AG10803 (cell line): Measurements from ENCODE around the gene ZSCAN18.

Experiments used
- DNase-seq: peaks from one replicate; pipeline ENCODE4 v3.0.0; 2010; ENCODE audit warnings: low read depth
- H3K4me3 ChIP-seq: 2 replicates; pipeline ENCODE4 v1.5.1; 2011; ENCODE audit warnings: mild to moderate bottlenecking, low read length, control low read depth
- CTCF ChIP-seq: conservative IDR thresholded peaks from 2 replicates; pipeline ENCODE4 v1.5.1; 2011; ENCODE audit warnings: mild to moderate bottlenecking, low read length, control low read depth, inconsistent platforms

Gene ZSCAN18

GRCh38 chr19:58060231-58060630 lies 37.8 kb downstream of the ZSCAN18 start:
- TF ChIP-seq CTCF = no peak
- no peak for DNase-seq
- no peak overlapping the region for H3K4me3 ChIP-seq

- TF ChIP-seq CTCF = no peak
- DNase-seq = no peak
- H3K4me3 ChIP-seq = peak overlapping the region; percentile 59
Measured at GRCh38 chr19:58059671-58060078, 38.4 kb downstream of the ZSCAN18 start.

- H3K4me3 ChIP-seq = peak within 1 kb of the TSS; percentile 59
- peak; percentile 77 for DNase-seq
- TF ChIP-seq CTCF = no peak
Measured at GRCh38 chr19:58059003-58059670, 38.9 kb downstream of the ZSCAN18 start, which contains the start of gene ZNF135. Gene ZNF135 (plus strand): TSS chr19:58059282. CDS start chr19:58060003, 721 bp downstream.

- no peak for DNase-seq
- TF ChIP-seq CTCF = no peak
- H3K4me3 ChIP-seq = peak overlapping the region; percentile 59
Measured at GRCh38 chr19:58058467-58058866, 39.6 kb downstream of the ZSCAN18 start.

- no peak for DNase-seq
- TF ChIP-seq CTCF = no peak
- H3K4me3 ChIP-seq = no peak overlapping the region
Measured at GRCh38 chr19:58056861-58057260, 41.2 kb downstream of the ZSCAN18 start.

GRCh38 chr19:58056261-58056660 lies 41.8 kb downstream of the ZSCAN18 start:
- no peak for TF ChIP-seq CTCF
- H3K4me3 ChIP-seq = no peak overlapping the region
- no peak for DNase-seq

- TF ChIP-seq CTCF = no peak
- peak; percentile 6 for DNase-seq
- peak overlapping the region; percentile 36 for H3K4me3 ChIP-seq
Measured at GRCh38 chr19:58054901-58055874, 42.8 kb downstream of the ZSCAN18 start.
